Liver (tissue), 3 donors: Measurements from ENCODE around the gene ANG.

Source experiments
- EGR1 ChIP-seq, 2 donors: IDR thresholded peaks; 2 replicates each; pipeline ENCODE4 v1.6.1; 2016 to 2018; ENCODE audit warnings: antibody characterized with exemption in 2 of 2, low read depth in 2 of 2
- GABPA ChIP-seq, 2 donors: IDR thresholded peaks in 1 of 2; conservative IDR thresholded peaks in 1 of 2; 2 replicates each; pipeline ENCODE4 v1.6.1; 2016; ENCODE audit warnings: antibody characterized with exemption in 2 of 2, mild to moderate bottlenecking in 1 of 2, moderate library complexity in 1 of 2
- HNF4G ChIP-seq: IDR thresholded peaks from 2 replicates; pipeline ENCODE4 v1.6.1; 2016; ENCODE audit warnings: antibody characterized with exemption
- JUND ChIP-seq, 2 donors: IDR thresholded peaks; 2 replicates each; pipeline ENCODE4 v1.6.1; 2016; ENCODE audit warnings: antibody characterized with exemption in 2 of 2
- RAD21 ChIP-seq, 2 donors: IDR thresholded peaks; 2 replicates each; pipeline ENCODE4 v1.6.1; 2016; ENCODE audit warnings: antibody characterized with exemption in 2 of 2, mild to moderate bottlenecking in 2 of 2
- RXRA ChIP-seq, 2 donors: IDR thresholded peaks; 2 replicates each; pipeline ENCODE4 v1.6.1; 2017 to 2018; ENCODE audit warnings: antibody characterized with exemption in 2 of 2, mild to moderate bottlenecking in 1 of 2
- SP1 ChIP-seq: IDR thresholded peaks from 2 replicates; pipeline ENCODE4 v1.6.1; 2018; ENCODE audit warnings: antibody characterized with exemption, mild to moderate bottlenecking
- TAF1 ChIP-seq: conservative IDR thresholded peaks from 2 replicates; pipeline ENCODE4 v1.6.1; 2016; ENCODE audit warnings: antibody characterized with exemption, mild to moderate bottlenecking
- YY1 ChIP-seq: IDR thresholded peaks from 2 replicates; pipeline ENCODE4 v1.6.1; 2016; ENCODE audit warnings: antibody characterized with exemption, mild to moderate bottlenecking
- TF ChIP-seq, protein P1 (sequence below): IDR thresholded peaks from 2 replicates; pipeline ENCODE4 v1.6.1; 2016; ENCODE audit warnings: antibody characterized with exemption, mild to moderate bottlenecking
- TF ChIP-seq, protein P2 (sequence below): fragments of 150-350 bp; IDR thresholded peaks from 2 replicates; pipeline ENCODE4 v1.5.1; 2017; ENCODE audit warnings: improper control_type of control experiment, low read depth, low read length; ENCODE audit not compliant: missing input control
- TF ChIP-seq, protein P3 (sequence below): IDR thresholded peaks from 2 replicates; pipeline ENCODE4 v1.6.1; 2016; ENCODE audit warnings: antibody characterized with exemption
- TF ChIP-seq, protein P4 (sequence below): IDR thresholded peaks from 2 replicates; pipeline ENCODE4 v1.6.1; 2016; ENCODE audit warnings: antibody characterized with exemption
- TF ChIP-seq, protein P5 (sequence below): IDR thresholded peaks from 2 replicates; pipeline ENCODE4 v1.6.1; 2016; ENCODE audit warnings: antibody characterized with exemption
- donor health status: healthy.
- donor health status: healthy.

DNA sequence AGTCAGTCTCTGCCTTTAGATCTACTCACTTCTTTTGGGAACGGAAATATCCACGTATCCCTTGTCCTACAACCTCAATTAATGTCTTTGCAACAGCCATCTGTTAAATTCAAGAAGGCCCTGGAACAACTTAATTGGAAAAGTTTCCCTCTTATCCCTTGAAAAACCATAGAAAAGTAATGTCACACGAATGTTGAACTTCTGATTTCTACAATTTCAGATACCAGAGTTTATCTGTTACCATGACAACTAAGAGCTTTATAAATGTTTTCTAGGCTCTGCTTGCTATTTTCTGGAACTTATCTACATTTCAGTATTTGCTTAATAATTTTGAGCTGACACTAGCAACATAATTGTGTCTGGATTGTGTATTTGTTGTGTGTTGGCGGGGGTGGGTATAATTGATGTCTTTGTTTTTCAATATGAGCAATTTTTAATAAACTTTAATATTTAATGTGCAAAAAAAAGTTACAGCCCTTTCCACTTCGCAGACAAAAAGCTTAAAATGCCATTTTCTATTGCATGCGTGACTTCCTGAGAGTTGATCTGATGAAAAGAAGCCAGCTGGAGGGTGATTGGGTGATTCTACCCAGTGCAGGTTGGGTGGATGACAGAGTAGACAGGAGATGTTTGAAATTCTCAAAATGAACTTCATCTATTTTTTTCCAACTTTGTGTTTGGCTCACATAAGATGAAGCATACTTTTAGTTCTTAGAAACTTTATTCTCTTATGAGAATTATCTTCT, 45.3 kb downstream of the ANG start:
- TF ChIP-seq, protein P1, sequence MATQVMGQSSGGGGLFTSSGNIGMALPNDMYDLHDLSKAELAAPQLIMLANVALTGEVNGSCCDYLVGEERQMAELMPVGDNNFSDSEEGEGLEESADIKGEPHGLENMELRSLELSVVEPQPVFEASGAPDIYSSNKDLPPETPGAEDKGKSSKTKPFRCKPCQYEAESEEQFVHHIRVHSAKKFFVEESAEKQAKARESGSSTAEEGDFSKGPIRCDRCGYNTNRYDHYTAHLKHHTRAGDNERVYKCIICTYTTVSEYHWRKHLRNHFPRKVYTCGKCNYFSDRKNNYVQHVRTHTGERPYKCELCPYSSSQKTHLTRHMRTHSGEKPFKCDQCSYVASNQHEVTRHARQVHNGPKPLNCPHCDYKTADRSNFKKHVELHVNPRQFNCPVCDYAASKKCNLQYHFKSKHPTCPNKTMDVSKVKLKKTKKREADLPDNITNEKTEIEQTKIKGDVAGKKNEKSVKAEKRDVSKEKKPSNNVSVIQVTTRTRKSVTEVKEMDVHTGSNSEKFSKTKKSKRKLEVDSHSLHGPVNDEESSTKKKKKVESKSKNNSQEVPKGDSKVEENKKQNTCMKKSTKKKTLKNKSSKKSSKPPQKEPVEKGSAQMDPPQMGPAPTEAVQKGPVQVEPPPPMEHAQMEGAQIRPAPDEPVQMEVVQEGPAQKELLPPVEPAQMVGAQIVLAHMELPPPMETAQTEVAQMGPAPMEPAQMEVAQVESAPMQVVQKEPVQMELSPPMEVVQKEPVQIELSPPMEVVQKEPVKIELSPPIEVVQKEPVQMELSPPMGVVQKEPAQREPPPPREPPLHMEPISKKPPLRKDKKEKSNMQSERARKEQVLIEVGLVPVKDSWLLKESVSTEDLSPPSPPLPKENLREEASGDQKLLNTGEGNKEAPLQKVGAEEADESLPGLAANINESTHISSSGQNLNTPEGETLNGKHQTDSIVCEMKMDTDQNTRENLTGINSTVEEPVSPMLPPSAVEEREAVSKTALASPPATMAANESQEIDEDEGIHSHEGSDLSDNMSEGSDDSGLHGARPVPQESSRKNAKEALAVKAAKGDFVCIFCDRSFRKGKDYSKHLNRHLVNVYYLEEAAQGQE = no peak
- TF ChIP-seq, protein P2, sequence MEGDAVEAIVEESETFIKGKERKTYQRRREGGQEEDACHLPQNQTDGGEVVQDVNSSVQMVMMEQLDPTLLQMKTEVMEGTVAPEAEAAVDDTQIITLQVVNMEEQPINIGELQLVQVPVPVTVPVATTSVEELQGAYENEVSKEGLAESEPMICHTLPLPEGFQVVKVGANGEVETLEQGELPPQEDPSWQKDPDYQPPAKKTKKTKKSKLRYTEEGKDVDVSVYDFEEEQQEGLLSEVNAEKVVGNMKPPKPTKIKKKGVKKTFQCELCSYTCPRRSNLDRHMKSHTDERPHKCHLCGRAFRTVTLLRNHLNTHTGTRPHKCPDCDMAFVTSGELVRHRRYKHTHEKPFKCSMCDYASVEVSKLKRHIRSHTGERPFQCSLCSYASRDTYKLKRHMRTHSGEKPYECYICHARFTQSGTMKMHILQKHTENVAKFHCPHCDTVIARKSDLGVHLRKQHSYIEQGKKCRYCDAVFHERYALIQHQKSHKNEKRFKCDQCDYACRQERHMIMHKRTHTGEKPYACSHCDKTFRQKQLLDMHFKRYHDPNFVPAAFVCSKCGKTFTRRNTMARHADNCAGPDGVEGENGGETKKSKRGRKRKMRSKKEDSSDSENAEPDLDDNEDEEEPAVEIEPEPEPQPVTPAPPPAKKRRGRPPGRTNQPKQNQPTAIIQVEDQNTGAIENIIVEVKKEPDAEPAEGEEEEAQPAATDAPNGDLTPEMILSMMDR = no peak
- TF ChIP-seq GABPA (IDR thresholded peaks at IDR 0.05 in 1 of 2, conservative IDR thresholded peaks at IDR 0.05 in 1 of 2) (no peak), SP1 (no peak), RXRA (IDR thresholded peaks at IDR 0.05) (no peak), EGR1 (IDR thresholded peaks at IDR 0.05; ENCODE audit: low read depth in 2 of 2) (no peak), YY1 (no peak), JUND (IDR thresholded peaks at IDR 0.05) (no peak), TAF1 (no peak), RAD21 (IDR thresholded peaks at IDR 0.05) (no peak), HNF4G (no peak)
- TF ChIP-seq, protein P3, sequence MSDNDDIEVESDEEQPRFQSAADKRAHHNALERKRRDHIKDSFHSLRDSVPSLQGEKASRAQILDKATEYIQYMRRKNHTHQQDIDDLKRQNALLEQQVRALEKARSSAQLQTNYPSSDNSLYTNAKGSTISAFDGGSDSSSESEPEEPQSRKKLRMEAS = no peak
- TF ChIP-seq, protein P4, sequence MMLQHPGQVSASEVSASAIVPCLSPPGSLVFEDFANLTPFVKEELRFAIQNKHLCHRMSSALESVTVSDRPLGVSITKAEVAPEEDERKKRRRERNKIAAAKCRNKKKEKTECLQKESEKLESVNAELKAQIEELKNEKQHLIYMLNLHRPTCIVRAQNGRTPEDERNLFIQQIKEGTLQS = no peak
- TF ChIP-seq, protein P5, sequence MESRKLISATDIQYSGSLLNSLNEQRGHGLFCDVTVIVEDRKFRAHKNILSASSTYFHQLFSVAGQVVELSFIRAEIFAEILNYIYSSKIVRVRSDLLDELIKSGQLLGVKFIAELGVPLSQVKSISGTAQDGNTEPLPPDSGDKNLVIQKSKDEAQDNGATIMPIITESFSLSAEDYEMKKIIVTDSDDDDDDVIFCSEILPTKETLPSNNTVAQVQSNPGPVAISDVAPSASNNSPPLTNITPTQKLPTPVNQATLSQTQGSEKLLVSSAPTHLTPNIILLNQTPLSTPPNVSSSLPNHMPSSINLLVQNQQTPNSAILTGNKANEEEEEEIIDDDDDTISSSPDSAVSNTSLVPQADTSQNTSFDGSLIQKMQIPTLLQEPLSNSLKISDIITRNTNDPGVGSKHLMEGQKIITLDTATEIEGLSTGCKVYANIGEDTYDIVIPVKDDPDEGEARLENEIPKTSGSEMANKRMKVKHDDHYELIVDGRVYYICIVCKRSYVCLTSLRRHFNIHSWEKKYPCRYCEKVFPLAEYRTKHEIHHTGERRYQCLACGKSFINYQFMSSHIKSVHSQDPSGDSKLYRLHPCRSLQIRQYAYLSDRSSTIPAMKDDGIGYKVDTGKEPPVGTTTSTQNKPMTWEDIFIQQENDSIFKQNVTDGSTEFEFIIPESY = no peak
